IMR-90 (cell line): ENCODE results near the gene SUV39H2. TPM values are rescaled to one million over a fixed set of nuclear protein-coding genes. Genes with fewer than 3 reads are reported as not detected.

ENCODE experiments used
- ATAC-seq: fragments of 200-7000 bp; cut with Tn5 transposase; 2 replicates; pipeline ENCODE4 v1.9.1; 2020; ENCODE audit warnings: low read depth, mild to moderate bottlenecking, moderate library complexity
- BruUV-seq: library from RNA; stranded (reverse); fragments of 400-500 nt; replicated peaks from 2 replicates; lab custom pipeline; 2021; lab: Mats Ljungman, UMichigan
- CTCF ChIA-PET: fragments of 300-600 bp; formaldehyde crosslinking; extraction: SDS; loops from one replicate; lab custom pipeline; 2021; ENCODE audit warnings: antibody characterized with exemption; lab: Yijun Ruan, JAX
- POLR2A ChIA-PET: fragments of 300-600 bp; sonication (Branson Sonifier 250); formaldehyde crosslinking; loops from one replicate; lab custom pipeline; 2022; ENCODE audit warnings: antibody characterized with exemption; ENCODE audit not compliant: unreplicated experiment; lab: Charles Lee
- DNase-seq: peaks from one replicate; pipeline ENCODE4 v3.0.0; 2013
- H2AFZ ChIP-seq: replicated peaks from 2 replicates; pipeline ENCODE3; 2013; ENCODE audit warnings: low read length, mild to moderate bottlenecking; ENCODE audit not compliant: poor library complexity
- H2AK5ac ChIP-seq: 2 replicates; pipeline ENCODE4 v1.6.1; 2013; ENCODE audit warnings: low read depth, low read length, inconsistent platforms
- H2AK9ac ChIP-seq: replicated peaks from 2 replicates; pipeline ENCODE3; 2013; ENCODE audit warnings: mild to moderate bottlenecking, low read depth, low read length, moderate library complexity; ENCODE audit not compliant: poor library complexity
- H2BK120ac ChIP-seq: 2 replicates; pipeline ENCODE4 v1.6.1; 2013; ENCODE audit warnings: low read depth, low read length, inconsistent platforms
- H2BK15ac ChIP-seq: 3 replicates; pipeline ENCODE4 v1.6.1; 2013; ENCODE audit warnings: low read depth, low read length, inconsistent platforms
- H2BK20ac ChIP-seq: 2 replicates; pipeline ENCODE4 v1.6.1; 2013; ENCODE audit warnings: low read depth, mild to moderate bottlenecking, inconsistent platforms, low read length, moderate library complexity
- H2BK5ac ChIP-seq: 2 replicates; pipeline ENCODE4 v1.6.1; 2013; ENCODE audit warnings: mild to moderate bottlenecking, low read depth, low read length, inconsistent platforms; ENCODE audit not compliant: poor library complexity, severe bottlenecking
- H3K14ac ChIP-seq: replicated peaks from 2 replicates; pipeline ENCODE4 v1.6.1; 2013; ENCODE audit warnings: low read depth, low read length, inconsistent platforms
- H3K18ac ChIP-seq: 2 replicates; pipeline ENCODE4 v1.6.1; 2013; ENCODE audit warnings: low read depth, low read length, control low read depth
- H3K23ac ChIP-seq: 2 replicates; pipeline ENCODE4 v1.6.1; 2013; ENCODE audit warnings: low read depth, low read length, inconsistent platforms
- H3K27ac ChIP-seq: 2 replicates; pipeline ENCODE4 v1.5.1; 2013; ENCODE audit warnings: mild to moderate bottlenecking, control low read depth, low read length; ENCODE audit not compliant: insufficient read depth
- H3K27me3 ChIP-seq: 2 replicates; pipeline ENCODE4 v1.6.1; 2013; ENCODE audit warnings: low read length; ENCODE audit not compliant: control insufficient read depth, insufficient read depth
- H3K36me3 ChIP-seq: 2 replicates; pipeline ENCODE4 v1.6.1; 2013; ENCODE audit warnings: low read length, mixed read lengths; ENCODE audit not compliant: control insufficient read depth, insufficient read depth
- H3K4ac ChIP-seq: 2 replicates; pipeline ENCODE4 v1.6.1; 2013; ENCODE audit warnings: low read depth, low read length, inconsistent platforms
- H3K4me1 ChIP-seq: 2 replicates; pipeline ENCODE4 v1.6.1; 2013; ENCODE audit warnings: low read length, mixed read lengths; ENCODE audit not compliant: control insufficient read depth, insufficient read depth
- H3K4me2 ChIP-seq: 2 replicates; pipeline ENCODE4 v1.6.1; 2013; ENCODE audit warnings: low read depth, mild to moderate bottlenecking, control low read depth, low read length, moderate library complexity
- H3K4me3 ChIP-seq: 2 replicates; pipeline ENCODE4 v1.5.1; 2013; ENCODE audit warnings: low read depth, mild to moderate bottlenecking, control low read depth, low read length, moderate library complexity; ENCODE audit not compliant: insufficient read depth
- H3K56ac ChIP-seq: 2 replicates; pipeline ENCODE4 v1.6.1; 2013; ENCODE audit warnings: low read length, inconsistent platforms; ENCODE audit not compliant: insufficient read depth; ENCODE audit errors: extremely low read depth
- H3K79me1 ChIP-seq, 2 experiments: 2 replicates each; pipeline ENCODE4 v1.6.1; 2013; ENCODE audit warnings: low read length in 2 of 2, inconsistent platforms in 1 of 2, low read depth in 1 of 2
- H3K9ac ChIP-seq: 2 replicates; pipeline ENCODE4 v1.6.1; 2013; ENCODE audit warnings: low read depth, low read length, control low read depth
- H3K9me1 ChIP-seq: 2 replicates; pipeline ENCODE4 v1.6.1; 2013; ENCODE audit warnings: low read length, inconsistent platforms; ENCODE audit not compliant: insufficient read depth
- H3K9me3 ChIP-seq: 2 replicates; pipeline ENCODE4 v1.6.1; 2013; ENCODE audit warnings: low read length; ENCODE audit not compliant: control insufficient read depth, insufficient read depth
- H4K20me1 ChIP-seq: 2 replicates; pipeline ENCODE4 v1.6.1; 2013; ENCODE audit warnings: low read length, inconsistent platforms; ENCODE audit not compliant: insufficient read depth
- H4K5ac ChIP-seq: 2 replicates; pipeline ENCODE4 v1.6.1; 2013; ENCODE audit warnings: mild to moderate bottlenecking, low read depth, low read length, control low read depth
- H4K8ac ChIP-seq, 2 experiments: 2 replicates each; pipeline ENCODE4 v1.6.1; 2013; ENCODE audit warnings: low read depth in 2 of 2, low read length in 2 of 2, control low read depth in 1 of 2, inconsistent platforms in 1 of 2
- H4K91ac ChIP-seq: 2 replicates; pipeline ENCODE4 v1.6.1; 2013; ENCODE audit warnings: low read depth, low read length, inconsistent platforms; ENCODE audit not compliant: insufficient read depth
- CEBPB ChIP-seq: IDR thresholded peaks from 2 replicates; pipeline ENCODE4 v1.6.1; 2012; ENCODE audit warnings: low read depth, low read length, improper control_type of control experiment
- CHD1 ChIP-seq: IDR thresholded peaks from 2 replicates; pipeline ENCODE4 v1.6.1; 2012; ENCODE audit warnings: low read depth, low read length, improper control_type of control experiment
- dilution Hi-C: fragments of 300-500 bp; cut with HindIII; formaldehyde crosslinking; loops from one replicate; pipeline ENCODE4 v1.14.3; 2018; ENCODE audit warnings: low sequenced_read_pairs; ENCODE audit not compliant: unreplicated experiment
- in situ Hi-C: fragments of 300-500 bp; cut with MboI; formaldehyde crosslinking; loops from 3 replicates; pipeline ENCODE4 v1.14.3; 2019; ENCODE audit warnings: low sequenced_read_pairs, inconsistent platforms, mixed read lengths
- intact Hi-C: fragments of 100-400 bp; cut with micrococcal nuclease; formaldehyde crosslinking; loops from 2 replicates; pipeline ENCODE4 v1.10.0; 2022
- polyA plus RNA-seq, 3 experiments: library from polyadenylated mRNA; depleted of rRNA; stranded (reverse); fragments of >200 nt; gene quantifications; 2 replicates each; pipeline ENCODE4 v1.2.3, GENCODE V29; 2012; ENCODE audit warnings: low replicate concordance in 1 of 3
- total RNA-seq: library from RNA; depleted of rRNA; stranded (reverse); fragments of >200 nt; gene quantifications from 2 replicates; pipeline ENCODE4 v1.2.3, GENCODE V29; 2012

SUV39H2 gene
- total and polyA plus RNA-seq, 2 of the 4 experiments (the other 2 are of a cell fraction): 5.3 to 14.5 TPM

- Histone ChIP-seq H4K20me1 (no peaks in the 10 kb centered on the region), H3K9ac (no peak overlapping the region), H3K4me2 (no peak overlapping the region), H2AK5ac (no peak overlapping the region), H2BK120ac (no peak overlapping the region), H3K9me1 (peaks cover 7% of the 10 kb centered on the region), H3K27ac (no peak overlapping the region), H2AK9ac (no peak overlapping the region), H2BK15ac (no peak overlapping the region), H3K79me1 (no peaks in the 10 kb centered on the region; a peak in 1 of 4 replicates), H3K4ac (no peak overlapping the region), H3K9me3 (no peaks in the 10 kb centered on the region), H3K27me3 (no peaks in the 10 kb centered on the region), H3K23ac (no peak overlapping the region), H3K4me3 (no peak overlapping the region), H3K56ac (no peak overlapping the region), H2BK5ac (no peak overlapping the region), H4K91ac (no peak overlapping the region), H3K36me3 (peaks cover 6% of the 10 kb centered on the region; the same call in 1 of the 2 replicates), H3K14ac (no peak overlapping the region), H3K4me1 (peaks cover 3% of the 10 kb centered on the region; the same call in 1 of the 2 replicates), H4K8ac (no peak overlapping the region), H4K5ac (no peak overlapping the region), H2BK20ac (no peak overlapping the region), H2AFZ (no peak overlapping the region), H3K18ac (no peak overlapping the region)
- in situ Hi-C loops: no loop called here
- TF ChIP-seq CHD1: no peak
- TF ChIP-seq CEBPB: peak; percentile 52; the same call in 1 of the 2 replicates
- no peak for DNase-seq
- POLR2A ChIA-PET: no interaction called here
- CTCF ChIA-PET: interaction anchor here (0.6 kb wide), 1 partner anchor 427 kb away, joined by 3 read pairs; no protein-coding TSS in a partner anchor
- intact Hi-C loops: no loop called here
- dilution Hi-C loops: no loop called here
- no peak for ATAC-seq
- no TSS peak for BruUV-seq
Measured at GRCh38 chr10:14859775-14860174, 18.9 kb upstream of the SUV39H2 start.
